Astrocyte (in vitro differentiated cells and primary cell): ENCODE measurements around the gene SERPINI1. TPM values are rescaled to one million over a fixed set of nuclear protein-coding genes. Genes with fewer than 3 reads are reported as not detected.

Experiments used
- DNase-seq: peaks from one replicate; pipeline ENCODE4 v3.0.0-alpha.2; 2010; ENCODE audit warnings: low read depth
- FAIRE-seq: peaks from 2 replicates; lab custom pipeline; 2011; peaks lifted over from hg19 to GRCh38; lab: Jason Lieb, UNC
- H2AFZ ChIP-seq: 2 replicates; pipeline ENCODE4 v1.6.0; 2012; ENCODE audit warnings: low read depth, low read length, inconsistent platforms
- H3K27ac ChIP-seq: 2 replicates; pipeline ENCODE4 v1.5.1; 2011; ENCODE audit warnings: low read depth, low read length, inconsistent platforms
- H3K27me3 ChIP-seq: 2 replicates; pipeline ENCODE4 v1.6.0; 2011; ENCODE audit warnings: low read length, inconsistent platforms; ENCODE audit not compliant: insufficient read depth
- H3K36me3 ChIP-seq: 2 replicates; pipeline ENCODE4 v1.5.1; 2011; ENCODE audit warnings: low read length, inconsistent platforms; ENCODE audit not compliant: insufficient read depth
- H3K4me1 ChIP-seq: 2 replicates; pipeline ENCODE4 v1.5.1; 2011; ENCODE audit warnings: low read length, inconsistent platforms; ENCODE audit not compliant: insufficient read depth
- H3K4me2 ChIP-seq: 2 replicates; pipeline ENCODE4 v1.6.0; 2012; ENCODE audit warnings: low read length, inconsistent platforms
- H3K4me3 ChIP-seq: 2 replicates; pipeline ENCODE4 v1.5.1; 2011; ENCODE audit warnings: low read depth, mild to moderate bottlenecking, low read length, inconsistent platforms; ENCODE audit not compliant: insufficient read depth
- H3K79me2 ChIP-seq: 2 replicates; pipeline ENCODE4 v1.6.0; 2012; ENCODE audit warnings: mild to moderate bottlenecking, low read length, inconsistent platforms; ENCODE audit not compliant: insufficient read depth
- H3K9ac ChIP-seq: 2 replicates; pipeline ENCODE4 v1.6.0; 2012; ENCODE audit warnings: mild to moderate bottlenecking, low read length, inconsistent platforms
- H3K9me3 ChIP-seq: 2 replicates; pipeline ENCODE4 v1.5.1; 2012; ENCODE audit warnings: low read depth, mild to moderate bottlenecking, low read length, inconsistent platforms; ENCODE audit not compliant: insufficient read depth
- H4K20me1 ChIP-seq: 2 replicates; pipeline ENCODE4 v1.6.0; 2012; ENCODE audit warnings: low read length, inconsistent platforms; ENCODE audit not compliant: insufficient read depth
- H3K27ac Mint-ChIP-seq: one replicate; pipeline ENCODE4 v1.8.0; 2021; ENCODE audit warnings: mild to moderate bottlenecking, mixed read lengths; ENCODE audit not compliant: unreplicated experiment
- H3K27me3 Mint-ChIP-seq: one replicate; pipeline ENCODE4 v1.8.0; 2021; ENCODE audit warnings: low read depth, mixed read lengths; ENCODE audit not compliant: unreplicated experiment
- H3K36me3 Mint-ChIP-seq: one replicate; pipeline ENCODE4 v1.8.0; 2021; ENCODE audit warnings: low read depth, mixed read lengths; ENCODE audit not compliant: unreplicated experiment
- H3K4me1 Mint-ChIP-seq: one replicate; pipeline ENCODE4 v1.8.0; 2021; ENCODE audit warnings: low read depth, mixed read lengths; ENCODE audit not compliant: unreplicated experiment
- H3K4me3 Mint-ChIP-seq: one replicate; pipeline ENCODE4 v1.8.0; 2021; ENCODE audit warnings: mild to moderate bottlenecking, moderate library complexity, mixed read lengths; ENCODE audit not compliant: unreplicated experiment
- H3K9me3 Mint-ChIP-seq: one replicate; pipeline ENCODE4 v1.8.0; 2021; ENCODE audit warnings: mild to moderate bottlenecking, mixed read lengths; ENCODE audit not compliant: unreplicated experiment
- EZH2 ChIP-seq: IDR thresholded peaks from 2 replicates; pipeline ENCODE4 v1.6.1; 2012; ENCODE audit warnings: mild to moderate bottlenecking, low read length, inconsistent platforms; ENCODE audit not compliant: insufficient read depth
- total RNA-seq: library from RNA; stranded (reverse); gene quantifications from 2 replicates; pipeline ENCODE4 v1.2.1, GENCODE V29; 2021
- TF ChIP-seq, protein P1 (sequence below): IDR thresholded peaks from 2 replicates; pipeline ENCODE4 v1.5.1; 2011; ENCODE audit warnings: low read depth, mild to moderate bottlenecking, inconsistent platforms, low read length, moderate library complexity; ENCODE audit not compliant: insufficient read depth

The SERPINI1 gene
- total RNA-seq, 1 donor from 2014 or later = 34.4 TPM

DNA sequence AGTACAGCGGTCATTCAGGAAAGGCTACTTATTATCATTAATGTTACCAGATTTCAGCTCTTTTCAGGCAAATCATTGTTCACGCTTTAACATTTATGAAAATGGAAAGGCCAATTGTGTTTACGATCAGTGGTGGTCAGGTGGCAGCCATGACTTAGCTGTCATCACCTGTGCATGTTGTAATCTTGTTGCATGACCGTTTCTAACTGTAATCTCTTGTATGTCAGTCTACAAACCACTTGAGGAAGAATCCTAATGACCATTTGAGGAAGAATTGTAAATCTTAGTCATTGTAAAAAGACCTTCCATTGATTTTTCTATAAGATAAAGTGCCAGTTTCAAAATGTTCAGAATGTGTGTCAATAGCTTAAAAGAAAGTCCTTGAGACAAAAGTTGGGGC is 100.4 kb downstream of the SERPINI1 start:
- Mint-ChIP-seq H3K27ac (no peak overlapping the region), H3K4me3 (no peak overlapping the region), H3K4me1 (no peaks in the 10 kb centered on the region), H3K36me3 (no peaks in the 10 kb centered on the region), H3K9me3 (no peaks in the 10 kb centered on the region), H3K27me3 (no peaks in the 10 kb centered on the region)
- H3K79me2 ChIP-seq = no peaks in the 10 kb centered on the region
- no peak overlapping the region for H2AFZ ChIP-seq
- no peak for DNase-seq
- no peaks in the 10 kb centered on the region for H3K27me3 ChIP-seq
- H3K9ac ChIP-seq = no peak overlapping the region
- H3K36me3 ChIP-seq = no peaks in the 10 kb centered on the region
- TF ChIP-seq, protein P1, sequence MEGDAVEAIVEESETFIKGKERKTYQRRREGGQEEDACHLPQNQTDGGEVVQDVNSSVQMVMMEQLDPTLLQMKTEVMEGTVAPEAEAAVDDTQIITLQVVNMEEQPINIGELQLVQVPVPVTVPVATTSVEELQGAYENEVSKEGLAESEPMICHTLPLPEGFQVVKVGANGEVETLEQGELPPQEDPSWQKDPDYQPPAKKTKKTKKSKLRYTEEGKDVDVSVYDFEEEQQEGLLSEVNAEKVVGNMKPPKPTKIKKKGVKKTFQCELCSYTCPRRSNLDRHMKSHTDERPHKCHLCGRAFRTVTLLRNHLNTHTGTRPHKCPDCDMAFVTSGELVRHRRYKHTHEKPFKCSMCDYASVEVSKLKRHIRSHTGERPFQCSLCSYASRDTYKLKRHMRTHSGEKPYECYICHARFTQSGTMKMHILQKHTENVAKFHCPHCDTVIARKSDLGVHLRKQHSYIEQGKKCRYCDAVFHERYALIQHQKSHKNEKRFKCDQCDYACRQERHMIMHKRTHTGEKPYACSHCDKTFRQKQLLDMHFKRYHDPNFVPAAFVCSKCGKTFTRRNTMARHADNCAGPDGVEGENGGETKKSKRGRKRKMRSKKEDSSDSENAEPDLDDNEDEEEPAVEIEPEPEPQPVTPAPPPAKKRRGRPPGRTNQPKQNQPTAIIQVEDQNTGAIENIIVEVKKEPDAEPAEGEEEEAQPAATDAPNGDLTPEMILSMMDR = no peak
- no peak for TF ChIP-seq EZH2
- FAIRE-seq = no peak
- H3K4me1 ChIP-seq = no peaks in the 10 kb centered on the region
- no peaks in the 10 kb centered on the region for H4K20me1 ChIP-seq
- no peak overlapping the region for H3K27ac ChIP-seq
- H3K4me3 ChIP-seq = no peak overlapping the region
- H3K4me2 ChIP-seq = no peak overlapping the region
- H3K9me3 ChIP-seq = no peaks in the 10 kb centered on the region

GRCh38 chr3:167837466-167837865 is 101.9 kb downstream of the SERPINI1 start:
- Histone ChIP-seq H3K9ac (no peak overlapping the region), H3K4me3 (no peak overlapping the region), H3K36me3 (no peaks in the 10 kb centered on the region), H3K27ac (no peak overlapping the region), H3K27me3 (no peaks in the 10 kb centered on the region), H3K4me2 (no peak overlapping the region), H4K20me1 (no peaks in the 10 kb centered on the region), H2AFZ (no peak overlapping the region), H3K9me3 (no peaks in the 10 kb centered on the region), H3K4me1 (no peaks in the 10 kb centered on the region), H3K79me2 (no peaks in the 10 kb centered on the region)
- no peak for FAIRE-seq
- Mint-ChIP-seq H3K4me1 (no peaks in the 10 kb centered on the region), H3K4me3 (no peak overlapping the region), H3K27ac (no peak overlapping the region), H3K9me3 (no peaks in the 10 kb centered on the region), H3K36me3 (no peaks in the 10 kb centered on the region), H3K27me3 (no peaks in the 10 kb centered on the region)
- DNase-seq = no peak
- TF ChIP-seq, protein P1 = no peak
- no peak for TF ChIP-seq EZH2

DNA sequence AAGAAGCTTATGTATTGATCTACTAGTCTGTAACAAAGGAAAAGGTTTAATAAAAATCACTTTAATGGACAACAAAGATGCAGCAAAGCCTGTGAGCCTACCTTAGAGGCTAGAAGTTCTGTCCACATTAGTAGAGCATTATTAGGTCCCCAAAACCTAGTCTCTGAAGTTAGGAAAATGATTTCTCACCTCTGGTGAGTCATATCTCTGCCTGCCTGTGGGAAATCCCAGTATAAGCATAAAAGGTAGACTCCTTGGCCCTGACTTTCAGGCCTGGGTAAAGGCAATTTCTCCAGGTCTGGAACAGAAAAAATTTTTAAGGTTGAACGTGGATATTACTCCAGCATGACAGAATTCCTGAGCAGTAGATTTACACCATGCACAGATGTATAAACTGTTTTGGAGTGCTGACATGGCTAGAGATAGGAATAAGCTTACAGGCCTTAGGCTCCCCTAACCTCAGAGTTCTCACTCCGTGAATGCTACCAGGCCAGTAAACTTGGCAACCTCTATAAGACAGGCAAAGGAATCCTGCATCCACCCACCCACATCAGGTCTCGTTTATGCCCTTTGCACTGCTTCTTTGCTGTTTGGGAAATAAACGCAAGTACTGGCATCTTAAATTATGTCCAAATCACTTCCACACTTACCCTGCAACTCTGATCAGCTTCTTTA is 104.1 kb downstream of the SERPINI1 start:
- Histone ChIP-seq H2AFZ (no peak overlapping the region), H3K36me3 (no peaks in the 10 kb centered on the region), H4K20me1 (no peaks in the 10 kb centered on the region), H3K27ac (no peak overlapping the region), H3K27me3 (no peaks in the 10 kb centered on the region), H3K79me2 (no peaks in the 10 kb centered on the region), H3K9me3 (no peaks in the 10 kb centered on the region), H3K4me1 (no peaks in the 10 kb centered on the region), H3K9ac (no peak overlapping the region), H3K4me3 (no peak overlapping the region), H3K4me2 (no peak overlapping the region)
- no peaks in the 10 kb centered on the region for H3K36me3 Mint-ChIP-seq
- no peaks in the 10 kb centered on the region for H3K27me3 Mint-ChIP-seq
- H3K27ac Mint-ChIP-seq = no peak overlapping the region
- DNase-seq (no peak), FAIRE-seq (no peak)
- TF ChIP-seq, protein P1 = no peak
- TF ChIP-seq EZH2 = no peak
- H3K4me1 Mint-ChIP-seq = no peaks in the 10 kb centered on the region
- H3K4me3 Mint-ChIP-seq = no peak overlapping the region
- H3K9me3 Mint-ChIP-seq = no peaks in the 10 kb centered on the region
